Astrocyte (in vitro differentiated cells and primary cell): ENCODE data around the gene ANKH. TPM values are rescaled to one million over a fixed set of nuclear protein-coding genes. Genes with fewer than 3 reads are reported as not detected.

Source experiments
- DNase-seq: peaks from one replicate; pipeline ENCODE4 v3.0.0-alpha.2; 2010; ENCODE audit warnings: low read depth
- FAIRE-seq: peaks from 2 replicates; lab custom pipeline; 2011; peaks lifted over from hg19 to GRCh38; lab: Jason Lieb, UNC
- H2AFZ ChIP-seq: 2 replicates; pipeline ENCODE4 v1.6.0; 2012; ENCODE audit warnings: low read depth, low read length, inconsistent platforms
- H3K27ac ChIP-seq: 2 replicates; pipeline ENCODE4 v1.5.1; 2011; ENCODE audit warnings: low read depth, low read length, inconsistent platforms
- H3K27me3 ChIP-seq: 2 replicates; pipeline ENCODE4 v1.6.0; 2011; ENCODE audit warnings: low read length, inconsistent platforms; ENCODE audit not compliant: insufficient read depth
- H3K36me3 ChIP-seq: 2 replicates; pipeline ENCODE4 v1.5.1; 2011; ENCODE audit warnings: low read length, inconsistent platforms; ENCODE audit not compliant: insufficient read depth
- H3K4me1 ChIP-seq: 2 replicates; pipeline ENCODE4 v1.5.1; 2011; ENCODE audit warnings: low read length, inconsistent platforms; ENCODE audit not compliant: insufficient read depth
- H3K4me2 ChIP-seq: 2 replicates; pipeline ENCODE4 v1.6.0; 2012; ENCODE audit warnings: low read length, inconsistent platforms
- H3K4me3 ChIP-seq: 2 replicates; pipeline ENCODE4 v1.5.1; 2011; ENCODE audit warnings: low read depth, mild to moderate bottlenecking, low read length, inconsistent platforms; ENCODE audit not compliant: insufficient read depth
- H3K79me2 ChIP-seq: 2 replicates; pipeline ENCODE4 v1.6.0; 2012; ENCODE audit warnings: mild to moderate bottlenecking, low read length, inconsistent platforms; ENCODE audit not compliant: insufficient read depth
- H3K9ac ChIP-seq: 2 replicates; pipeline ENCODE4 v1.6.0; 2012; ENCODE audit warnings: mild to moderate bottlenecking, low read length, inconsistent platforms
- H3K9me3 ChIP-seq: 2 replicates; pipeline ENCODE4 v1.5.1; 2012; ENCODE audit warnings: low read depth, mild to moderate bottlenecking, low read length, inconsistent platforms; ENCODE audit not compliant: insufficient read depth
- H4K20me1 ChIP-seq: 2 replicates; pipeline ENCODE4 v1.6.0; 2012; ENCODE audit warnings: low read length, inconsistent platforms; ENCODE audit not compliant: insufficient read depth
- H3K27ac Mint-ChIP-seq: one replicate; pipeline ENCODE4 v1.8.0; 2021; ENCODE audit warnings: mild to moderate bottlenecking, mixed read lengths; ENCODE audit not compliant: unreplicated experiment
- H3K27me3 Mint-ChIP-seq: one replicate; pipeline ENCODE4 v1.8.0; 2021; ENCODE audit warnings: low read depth, mixed read lengths; ENCODE audit not compliant: unreplicated experiment
- H3K36me3 Mint-ChIP-seq: one replicate; pipeline ENCODE4 v1.8.0; 2021; ENCODE audit warnings: low read depth, mixed read lengths; ENCODE audit not compliant: unreplicated experiment
- H3K4me1 Mint-ChIP-seq: one replicate; pipeline ENCODE4 v1.8.0; 2021; ENCODE audit warnings: low read depth, mixed read lengths; ENCODE audit not compliant: unreplicated experiment
- H3K4me3 Mint-ChIP-seq: one replicate; pipeline ENCODE4 v1.8.0; 2021; ENCODE audit warnings: mild to moderate bottlenecking, moderate library complexity, mixed read lengths; ENCODE audit not compliant: unreplicated experiment
- H3K9me3 Mint-ChIP-seq: one replicate; pipeline ENCODE4 v1.8.0; 2021; ENCODE audit warnings: mild to moderate bottlenecking, mixed read lengths; ENCODE audit not compliant: unreplicated experiment
- CTCF ChIP-seq: IDR thresholded peaks from 2 replicates; pipeline ENCODE4 v1.5.1; 2011; ENCODE audit warnings: low read depth, mild to moderate bottlenecking, inconsistent platforms, low read length, moderate library complexity; ENCODE audit not compliant: insufficient read depth
- EZH2 ChIP-seq: IDR thresholded peaks from 2 replicates; pipeline ENCODE4 v1.6.1; 2012; ENCODE audit warnings: mild to moderate bottlenecking, low read length, inconsistent platforms; ENCODE audit not compliant: insufficient read depth
- total RNA-seq: library from RNA; stranded (reverse); gene quantifications from 2 replicates; pipeline ENCODE4 v1.2.1, GENCODE V29; 2021

ANKH gene
- total RNA-seq, 1 donor from 2014 or later, result 15.8 TPM

DNA sequence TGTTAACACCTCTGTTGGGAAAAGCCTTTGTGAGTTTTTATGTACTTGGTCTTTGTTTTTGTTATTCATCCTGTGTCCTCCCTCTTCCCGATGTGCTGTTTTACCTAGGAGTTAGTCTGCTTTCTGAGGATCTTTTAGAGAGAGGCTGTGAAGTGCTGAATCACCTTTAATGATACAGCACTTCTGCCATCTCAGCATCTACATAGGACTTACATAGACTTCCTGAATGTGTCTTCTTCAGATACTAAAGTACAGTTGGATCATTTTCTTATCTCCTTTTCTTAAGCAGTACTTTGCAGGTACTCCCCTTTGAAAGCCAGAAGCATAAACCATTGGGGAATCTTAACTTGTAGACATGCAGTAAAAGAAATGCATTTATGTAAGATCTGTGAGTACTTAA lies 175.5 kb downstream of the ANKH start:
- Mint-ChIP-seq H3K27ac (no peak overlapping the region), H3K4me1 (peaks cover 7% of the 10 kb centered on the region), H3K9me3 (no peaks in the 10 kb centered on the region), H3K4me3 (no peak overlapping the region), H3K27me3 (no peaks in the 10 kb centered on the region), H3K36me3 (peaks cover 31% of the 10 kb centered on the region)
- Histone ChIP-seq H2AFZ (no peak overlapping the region), H3K9ac (no peak overlapping the region), H3K27me3 (no peaks in the 10 kb centered on the region), H3K4me1 (no peaks in the 10 kb centered on the region), H3K79me2 (no peaks in the 10 kb centered on the region), H4K20me1 (no peaks in the 10 kb centered on the region), H3K36me3 (peaks cover 27% of the 10 kb centered on the region), H3K27ac (no peak overlapping the region), H3K9me3 (no peaks in the 10 kb centered on the region), H3K4me3 (no peak overlapping the region), H3K4me2 (no peak overlapping the region)
- no peak for TF ChIP-seq CTCF
- no peak for TF ChIP-seq EZH2
- DNase-seq (no peak), FAIRE-seq (no peak)

- Mint-ChIP-seq H3K36me3 (peaks cover 39% of the 10 kb centered on the region), H3K4me3 (no peak overlapping the region), H3K27me3 (no peaks in the 10 kb centered on the region), H3K9me3 (peaks cover 6% of the 10 kb centered on the region), H3K27ac (no peak overlapping the region), H3K4me1 (peaks cover 7% of the 10 kb centered on the region)
- no peak overlapping the region for H3K9ac ChIP-seq
- H3K4me1 ChIP-seq, result no peaks in the 10 kb centered on the region
- no peak overlapping the region for H3K4me3 ChIP-seq
- FAIRE-seq (no peak), DNase-seq (no peak)
- H2AFZ ChIP-seq, result no peak overlapping the region
- peaks cover 36% of the 10 kb centered on the region for H3K36me3 ChIP-seq
- H4K20me1 ChIP-seq, result no peaks in the 10 kb centered on the region
- H3K27me3 ChIP-seq, result no peaks in the 10 kb centered on the region
- no peak overlapping the region for H3K27ac ChIP-seq
- peaks cover 4% of the 10 kb centered on the region for H3K9me3 ChIP-seq
- no peaks in the 10 kb centered on the region for H3K79me2 ChIP-seq
- no peak for TF ChIP-seq EZH2
- TF ChIP-seq CTCF, result no peak
- H3K4me2 ChIP-seq, result no peak overlapping the region
Measured at GRCh38 chr5:14695152-14695551, 176.4 kb downstream of the ANKH start.

GRCh38 chr5:14693070-14693469 lies 178.5 kb downstream of the ANKH start:
- Histone ChIP-seq H3K79me2 (no peaks in the 10 kb centered on the region), H3K4me2 (no peak overlapping the region), H3K4me3 (no peak overlapping the region), H3K36me3 (peaks cover 42% of the 10 kb centered on the region), H3K9me3 (peaks cover 5% of the 10 kb centered on the region), H3K4me1 (no peaks in the 10 kb centered on the region), H3K9ac (no peak overlapping the region), H3K27ac (no peak overlapping the region), H4K20me1 (no peaks in the 10 kb centered on the region), H2AFZ (no peak overlapping the region), H3K27me3 (no peaks in the 10 kb centered on the region)
- DNase-seq (no peak), FAIRE-seq (no peak)
- Mint-ChIP-seq H3K27ac (no peak overlapping the region), H3K27me3 (no peaks in the 10 kb centered on the region), H3K9me3 (peaks cover 8% of the 10 kb centered on the region), H3K4me1 (peaks cover 7% of the 10 kb centered on the region), H3K4me3 (no peak overlapping the region), H3K36me3 (peaks cover 35% of the 10 kb centered on the region)
- TF ChIP-seq CTCF (no peak), EZH2 (no peak)
